ENCODE measurements around the gene NEURL1B. TPM values are rescaled to one million over a fixed set of nuclear protein-coding genes. Genes with fewer than 3 reads are reported as not detected.

The NEURL1B gene
- total RNA-seq, 2 donors from 2014 or later: 4.9 to 6.3 TPM

GRCh38 chr5:172633403-172633970, 7.6 kb upstream of the NEURL1B start:
- WGBS, 2 experiments (ENCODE audit: insufficient coverage in 1 of 2, insufficient read length in 1 of 2): 92 to 100% methylated on average over 2 to 3 of the region's 3 CpGs
- peaks cover 7% of the 10 kb centered on the region for H3K4me1 Mint-ChIP-seq
- no peak overlapping the region for H3K4me3 Mint-ChIP-seq
- peaks cover 2% of the 10 kb centered on the region for H3K27me3 Mint-ChIP-seq (ENCODE audit: insufficient read depth)
- H3K36me3 ChIP-seq (ENCODE audit: control insufficient read depth, insufficient read depth, low read length): no peaks in the 10 kb centered on the region
- no peaks in the 10 kb centered on the region for H3K27me3 ChIP-seq (ENCODE audit: control insufficient read depth, insufficient read depth, low read length, poor library complexity, severe bottlenecking)
- no peaks in the 10 kb centered on the region for H3K9me3 ChIP-seq (ENCODE audit: control insufficient read depth, low read length)
- TF ChIP-seq CTCF (conservative IDR thresholded peaks at IDR 0.05): no peak
- no peak overlapping the region for H3K27ac Mint-ChIP-seq
- no peak overlapping the region for H3K27ac ChIP-seq (ENCODE audit: low read depth, low read length)
- no peak overlapping the region for H3K9ac ChIP-seq (ENCODE audit: extremely low read depth, low read length, poor library complexity, severe bottlenecking)
- H3K4me3 ChIP-seq (ENCODE audit: low read length): no peak overlapping the region
- DNase-seq: no peak
- no peaks in the 10 kb centered on the region for H3K9me3 Mint-ChIP-seq
- H3K36me3 Mint-ChIP-seq (ENCODE audit: low read depth): no peaks in the 10 kb centered on the region
- no peaks in the 10 kb centered on the region for H3K4me1 ChIP-seq (ENCODE audit: control insufficient read depth, insufficient read depth, low read length)

GRCh38 chr5:172634106-172634899, 6.8 kb upstream of the NEURL1B start:
- no peaks in the 10 kb centered on the region for H3K36me3 Mint-ChIP-seq (ENCODE audit: low read depth)
- TF ChIP-seq CTCF (conservative IDR thresholded peaks at IDR 0.05): no peak
- Histone ChIP-seq H3K4me1 (ENCODE audit: control insufficient read depth, insufficient read depth, low read length) (no peaks in the 10 kb centered on the region), H3K27me3 (ENCODE audit: control insufficient read depth, insufficient read depth, low read length, poor library complexity, severe bottlenecking) (no peaks in the 10 kb centered on the region), H3K27ac (ENCODE audit: low read depth, low read length) (no peak overlapping the region), H3K4me3 (ENCODE audit: low read length) (no peak overlapping the region), H3K9me3 (ENCODE audit: control insufficient read depth, low read length) (no peaks in the 10 kb centered on the region), H3K36me3 (ENCODE audit: control insufficient read depth, insufficient read depth, low read length) (no peaks in the 10 kb centered on the region), H3K9ac (ENCODE audit: extremely low read depth, low read length, poor library complexity, severe bottlenecking) (no peak overlapping the region)
- no peak for DNase-seq
- no peak overlapping the region for H3K4me3 Mint-ChIP-seq
- peaks cover 7% of the 10 kb centered on the region for H3K4me1 Mint-ChIP-seq
- peaks cover 2% of the 10 kb centered on the region for H3K27me3 Mint-ChIP-seq (ENCODE audit: insufficient read depth)
- H3K9me3 Mint-ChIP-seq: no peaks in the 10 kb centered on the region
- no peak overlapping the region for H3K27ac Mint-ChIP-seq
- WGBS, 2 experiments (ENCODE audit: insufficient coverage in 1 of 2, insufficient read length in 1 of 2): 92 to 96% methylated on average over 2 to 4 of the region's 4 CpGs

GRCh38 chr5:172635038-172635437, 6.0 kb upstream of the NEURL1B start:
- Histone ChIP-seq H3K9me3 (ENCODE audit: control insufficient read depth, low read length) (no peaks in the 10 kb centered on the region), H3K27ac (ENCODE audit: low read depth, low read length) (no peak overlapping the region), H3K4me3 (ENCODE audit: low read length) (no peak overlapping the region), H3K27me3 (ENCODE audit: control insufficient read depth, insufficient read depth, low read length, poor library complexity, severe bottlenecking) (peaks cover 4% of the 10 kb centered on the region), H3K4me1 (ENCODE audit: control insufficient read depth, insufficient read depth, low read length) (no peaks in the 10 kb centered on the region), H3K36me3 (ENCODE audit: control insufficient read depth, insufficient read depth, low read length) (no peaks in the 10 kb centered on the region), H3K9ac (ENCODE audit: extremely low read depth, low read length, poor library complexity, severe bottlenecking) (no peak overlapping the region)
- Mint-ChIP-seq H3K9me3 (no peaks in the 10 kb centered on the region), H3K36me3 (ENCODE audit: low read depth) (no peaks in the 10 kb centered on the region), H3K27ac (no peak overlapping the region), H3K4me1 (peaks cover 7% of the 10 kb centered on the region), H3K4me3 (no peak overlapping the region), H3K27me3 (ENCODE audit: insufficient read depth) (peaks cover 9% of the 10 kb centered on the region)
- DNase-seq: no peak
- WGBS, 2 experiments (ENCODE audit: insufficient coverage in 1 of 2, insufficient read length in 1 of 2): 93 to 97% methylated on average over 10 to 12 of the region's 12 CpGs
- no peak for TF ChIP-seq CTCF (conservative IDR thresholded peaks at IDR 0.05)

Measured in endodermal cell (in vitro differentiated cells).